HG03460 (cell line): ENCODE results near the gene BCAP29.
A peak's percentile ranks its signal among the peaks of the same experiment; 100 is the strongest.
"Not testable (repeated sequence)": the region's sequence is repeated elsewhere in the genome, so short reads cannot be mapped to it uniquely, and the experiment has no call there.

Source experiments
- ATAC-seq: cut with Tn5 transposase; IDR thresholded peaks from one replicate; pipeline ENCODE4 v1.9.1; 2021; ENCODE audit not compliant: unreplicated experiment

BCAP29 gene, protein sequence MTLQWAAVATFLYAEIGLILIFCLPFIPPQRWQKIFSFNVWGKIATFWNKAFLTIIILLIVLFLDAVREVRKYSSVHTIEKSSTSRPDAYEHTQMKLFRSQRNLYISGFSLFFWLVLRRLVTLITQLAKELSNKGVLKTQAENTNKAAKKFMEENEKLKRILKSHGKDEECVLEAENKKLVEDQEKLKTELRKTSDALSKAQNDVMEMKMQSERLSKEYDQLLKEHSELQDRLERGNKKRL

DNA sequence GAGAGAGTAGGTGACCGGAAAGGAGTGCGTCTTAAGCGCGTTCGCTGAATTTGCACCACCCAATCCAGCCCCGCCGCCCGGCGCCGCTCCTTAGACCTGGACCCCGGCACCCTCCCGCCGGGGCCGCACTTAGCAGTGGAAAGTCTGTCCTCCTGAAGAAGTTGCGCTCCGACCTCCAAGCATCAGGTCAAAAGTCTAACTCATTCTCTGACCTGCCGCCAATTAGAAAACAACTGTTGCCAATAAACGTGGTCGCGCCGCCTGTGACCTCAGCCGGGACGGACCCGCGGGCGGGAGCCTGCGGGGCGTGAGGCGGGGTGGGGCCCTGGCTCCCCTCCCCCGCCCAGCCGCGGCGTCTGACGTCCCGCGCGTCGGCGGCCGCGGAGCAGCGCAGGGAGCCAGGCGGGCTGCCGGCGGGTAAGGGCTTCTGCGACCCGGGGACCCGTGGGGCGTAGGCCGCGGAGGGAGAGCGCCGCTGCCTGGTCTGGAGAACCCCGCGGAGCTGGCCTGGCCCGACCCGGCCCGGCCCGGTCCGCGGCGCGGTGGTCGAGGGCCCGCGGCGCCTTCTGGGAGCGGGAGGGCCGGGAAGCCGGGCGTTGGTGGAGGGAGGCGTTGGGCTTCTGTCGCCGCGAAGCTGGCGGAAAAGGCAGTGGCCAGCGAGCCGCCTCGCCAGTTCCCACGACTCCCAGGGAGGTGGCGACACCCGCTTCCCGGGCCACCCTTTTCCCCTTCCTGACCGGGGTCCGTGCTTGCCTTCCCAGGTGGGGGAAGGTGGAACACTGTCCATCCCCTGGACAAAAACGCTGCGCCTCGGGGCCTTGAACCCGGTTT lies at the start of gene BCAP29:
TSS of gene BCAP29 (plus strand) at position 362 of the 831 bp plus-strand sequence. CDS start 527 bp downstream, outside the sequence.
- peak; percentile 92 for ATAC-seq

DNA sequence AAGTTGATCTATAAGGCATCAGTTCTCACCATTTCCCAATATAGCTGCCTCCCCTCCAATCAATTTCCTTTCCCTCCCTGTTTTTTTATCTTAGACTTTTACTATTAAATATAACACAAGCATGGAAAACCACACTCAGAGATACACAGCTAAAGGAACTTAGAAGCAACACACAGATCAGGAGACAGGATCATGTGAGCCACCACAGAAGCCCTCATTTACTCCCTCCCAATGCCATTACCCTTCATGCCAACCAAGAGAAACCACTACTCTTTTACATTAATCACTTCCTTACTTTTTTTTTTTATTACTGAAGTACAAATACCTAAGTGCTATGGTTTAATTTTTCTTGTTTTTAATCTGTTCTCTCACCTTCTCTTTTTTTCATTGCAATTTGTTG lies 49.3 kb upstream of the BCAP29 start:
- no peak for ATAC-seq

DNA sequence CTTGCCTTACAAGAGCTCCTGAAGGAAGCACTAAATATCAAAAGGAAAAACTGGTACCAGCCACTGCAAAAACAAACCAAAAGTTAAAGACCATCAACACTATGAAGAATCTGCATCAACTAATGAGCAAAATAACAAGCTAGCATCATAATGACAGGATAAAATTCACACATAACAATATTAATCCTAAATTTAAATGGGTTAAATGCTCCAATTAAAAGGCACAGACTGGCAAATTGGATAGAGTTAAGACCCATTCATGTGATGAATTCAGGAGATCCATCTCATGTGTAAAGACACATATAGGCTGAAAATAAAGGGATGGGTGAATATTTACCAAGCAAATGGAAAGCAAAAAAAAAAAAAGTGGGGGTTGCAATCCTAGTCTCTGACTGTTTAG lies 45.9 kb upstream of the BCAP29 start:
- no peak for ATAC-seq

DNA sequence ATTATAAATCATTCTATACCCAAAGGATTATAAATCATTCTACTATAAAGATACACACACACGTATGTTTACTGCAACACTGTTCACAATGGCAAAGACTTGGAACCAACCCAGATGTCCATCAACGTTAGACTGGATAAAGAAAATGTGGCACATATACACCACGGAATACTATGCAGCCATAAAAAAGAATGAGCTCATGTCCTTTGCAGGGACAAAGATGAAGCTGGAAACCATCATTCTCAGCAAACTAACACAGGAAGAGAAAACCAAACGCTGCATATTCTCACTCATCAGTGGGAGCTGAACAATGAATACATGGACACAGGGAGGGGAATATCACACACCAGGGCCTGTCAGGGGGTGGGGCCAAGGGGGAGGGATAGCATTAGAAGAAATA lies 42.8 kb upstream of the BCAP29 start:
- ATAC-seq: not testable (repeated sequence)

DNA sequence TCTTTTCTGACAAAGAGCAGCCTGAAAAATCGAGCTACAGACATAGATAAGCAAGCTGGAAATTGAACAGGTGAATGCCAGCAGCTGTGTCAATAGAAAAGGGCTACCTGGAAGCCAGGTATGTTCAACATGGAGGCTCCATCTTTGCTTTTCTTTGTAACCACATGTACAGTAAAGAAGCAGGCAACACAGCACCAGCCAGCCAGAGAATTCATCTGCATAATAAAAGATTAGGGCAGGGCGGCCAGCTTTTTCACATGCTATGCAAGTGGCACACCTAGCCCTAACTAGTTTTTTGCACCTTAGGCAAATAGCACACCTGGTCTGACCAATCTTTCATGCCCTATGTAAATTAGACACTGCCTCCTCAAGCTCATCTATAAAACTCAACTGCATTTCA lies 42.0 kb upstream of the BCAP29 start:
- ATAC-seq: no peak

DNA sequence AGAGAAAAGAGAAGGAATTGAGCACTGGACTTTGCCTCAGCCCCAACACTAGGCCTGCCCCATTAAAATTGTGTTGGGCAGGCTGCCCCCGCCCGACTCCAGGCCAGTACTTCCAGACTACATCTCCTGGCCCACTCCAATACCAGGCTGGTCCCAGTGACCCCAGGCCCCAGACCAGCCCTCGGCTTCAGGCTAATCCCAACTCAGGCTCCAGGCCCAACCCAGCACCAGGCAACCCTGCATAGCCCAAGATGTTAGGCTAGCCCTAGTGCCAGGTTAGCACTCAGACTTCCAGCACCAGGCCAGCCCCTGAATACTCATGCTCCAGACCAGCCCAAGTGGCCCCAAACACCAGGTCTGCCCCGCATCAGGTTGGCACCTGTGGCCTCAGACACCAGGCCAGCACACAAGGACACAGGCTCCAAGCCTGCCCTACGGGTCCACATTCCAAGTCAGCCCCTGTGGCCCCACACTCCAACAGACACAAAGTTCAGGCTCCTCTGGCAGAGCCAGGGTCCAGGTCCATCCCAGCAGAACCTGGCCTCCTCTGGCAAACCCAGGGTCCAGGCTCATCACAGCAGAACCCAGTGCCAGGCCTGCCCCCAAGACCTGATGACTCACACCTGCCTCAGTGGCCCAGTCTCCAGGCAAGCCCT lies 36.6 kb upstream of the BCAP29 start:
- no peak for ATAC-seq

DNA sequence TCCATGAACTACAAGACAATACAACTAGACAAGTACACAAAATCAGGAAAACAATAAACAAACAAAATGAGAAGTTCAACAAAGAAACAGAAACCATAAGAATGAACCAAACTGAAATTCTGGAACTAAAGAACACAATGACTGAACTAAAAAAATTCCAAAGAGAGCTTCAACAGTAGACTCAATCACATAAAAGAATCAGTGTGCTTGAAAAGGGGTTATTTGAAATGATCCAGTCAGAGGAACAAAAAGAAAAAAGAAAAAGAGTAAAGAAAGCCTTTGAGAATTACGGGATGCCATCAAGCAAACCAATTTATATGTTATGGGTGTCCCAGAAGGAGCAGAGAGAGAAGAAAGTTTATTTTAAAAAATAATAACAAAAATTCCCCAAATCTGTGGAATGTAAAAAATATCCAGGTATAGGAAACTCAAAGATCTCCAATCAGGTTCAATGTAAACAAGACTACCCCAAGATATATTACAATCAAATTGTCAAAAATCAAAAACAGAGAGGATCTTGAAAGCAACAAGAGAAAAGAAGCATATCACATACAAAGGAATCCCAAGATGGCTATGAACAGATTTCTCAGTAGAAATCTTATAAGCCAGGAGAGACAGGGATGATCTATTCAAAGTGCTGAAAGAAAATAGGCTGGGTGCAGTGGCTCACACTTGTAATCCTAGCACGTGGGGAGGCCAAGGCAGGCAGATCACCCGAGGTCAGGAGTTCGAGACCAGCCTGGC lies 35.0 kb upstream of the BCAP29 start:
- ATAC-seq: no peak

DNA sequence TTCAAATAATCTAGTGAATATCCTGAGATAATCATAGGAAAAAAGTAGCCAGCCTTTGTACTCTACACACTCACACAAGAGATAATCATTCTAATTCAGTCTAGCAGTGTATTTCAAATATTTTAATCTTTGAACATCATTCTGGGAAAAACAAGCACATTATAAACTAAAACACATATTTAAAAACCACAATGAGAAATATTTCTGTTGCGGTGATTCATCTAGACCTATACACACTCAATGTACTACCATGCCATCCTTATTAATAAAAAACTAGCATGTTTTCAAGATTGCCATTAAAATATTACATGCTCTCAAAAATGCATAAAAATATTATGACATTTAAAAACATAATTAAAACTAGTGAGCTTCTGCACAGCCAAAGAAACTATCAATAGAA lies 28.1 kb upstream of the BCAP29 start:
- no peak for ATAC-seq

DNA sequence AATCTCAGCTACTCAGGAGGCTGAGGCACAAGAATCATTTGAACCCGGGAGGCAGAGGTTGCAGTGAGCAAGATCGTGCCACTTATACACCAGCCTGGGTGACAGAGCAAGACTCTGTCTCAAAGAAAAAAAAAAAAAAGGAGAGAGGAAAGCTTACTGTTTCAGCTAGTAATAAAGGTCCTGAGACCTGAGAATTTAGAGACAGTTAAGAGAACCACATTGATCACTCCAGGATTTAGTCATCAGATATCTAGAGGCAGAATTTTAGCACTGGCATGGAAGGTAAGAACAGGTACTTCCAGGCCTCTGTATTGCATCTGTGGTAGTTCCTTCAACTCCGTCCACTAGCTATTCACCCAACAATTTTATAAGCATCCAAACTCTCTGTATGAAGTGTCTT lies 24.2 kb upstream of the BCAP29 start:
- ATAC-seq: no peak

DNA sequence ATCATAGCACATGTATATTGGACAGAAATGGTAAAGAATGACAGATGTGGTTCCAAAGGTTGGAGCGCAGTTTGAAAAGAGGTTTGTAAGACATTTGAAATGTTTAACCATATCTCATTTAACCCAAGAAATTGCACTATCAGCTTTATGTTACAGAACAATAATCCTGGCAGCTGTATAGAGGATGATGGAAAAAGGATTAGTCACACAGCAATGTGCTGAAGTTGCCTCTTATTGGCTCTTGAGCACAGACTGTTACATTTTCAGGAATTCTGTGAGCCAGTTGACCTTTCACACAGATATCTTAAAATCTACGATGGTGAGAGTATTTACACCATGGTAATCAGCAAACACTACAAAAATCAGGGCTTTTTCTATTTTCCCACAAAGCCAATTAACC lies 20.2 kb upstream of the BCAP29 start:
- no peak for ATAC-seq

DNA sequence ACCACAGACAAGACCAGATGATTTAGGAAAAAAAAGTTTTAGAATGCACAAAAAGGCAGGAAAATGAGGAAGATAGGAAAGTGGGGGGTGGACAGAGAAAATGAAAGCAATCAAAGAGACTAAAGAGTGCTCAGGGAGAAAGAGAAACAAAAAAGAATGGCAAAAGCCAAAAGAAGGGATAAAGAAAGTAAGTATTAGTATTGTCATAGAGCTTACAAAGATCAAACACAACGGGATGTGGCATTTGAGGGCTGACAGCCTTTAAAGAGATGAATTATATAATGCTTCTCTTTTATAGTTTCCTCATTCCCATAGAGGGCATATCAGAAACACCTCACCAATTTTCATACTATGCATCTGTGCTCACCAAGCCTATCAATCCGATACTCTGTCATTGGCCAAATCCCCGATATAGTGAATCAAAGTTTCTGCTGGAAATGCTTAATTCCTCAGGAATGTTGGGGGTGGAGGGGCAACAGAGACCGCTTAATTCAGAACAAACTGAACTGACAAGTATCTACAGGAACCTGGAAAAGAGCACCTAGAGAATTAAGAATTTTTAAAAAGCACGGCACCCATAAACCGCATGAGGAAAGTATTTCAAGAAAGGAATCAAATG lies 19.0 kb upstream of the BCAP29 start:
- no peak for ATAC-seq

DNA sequence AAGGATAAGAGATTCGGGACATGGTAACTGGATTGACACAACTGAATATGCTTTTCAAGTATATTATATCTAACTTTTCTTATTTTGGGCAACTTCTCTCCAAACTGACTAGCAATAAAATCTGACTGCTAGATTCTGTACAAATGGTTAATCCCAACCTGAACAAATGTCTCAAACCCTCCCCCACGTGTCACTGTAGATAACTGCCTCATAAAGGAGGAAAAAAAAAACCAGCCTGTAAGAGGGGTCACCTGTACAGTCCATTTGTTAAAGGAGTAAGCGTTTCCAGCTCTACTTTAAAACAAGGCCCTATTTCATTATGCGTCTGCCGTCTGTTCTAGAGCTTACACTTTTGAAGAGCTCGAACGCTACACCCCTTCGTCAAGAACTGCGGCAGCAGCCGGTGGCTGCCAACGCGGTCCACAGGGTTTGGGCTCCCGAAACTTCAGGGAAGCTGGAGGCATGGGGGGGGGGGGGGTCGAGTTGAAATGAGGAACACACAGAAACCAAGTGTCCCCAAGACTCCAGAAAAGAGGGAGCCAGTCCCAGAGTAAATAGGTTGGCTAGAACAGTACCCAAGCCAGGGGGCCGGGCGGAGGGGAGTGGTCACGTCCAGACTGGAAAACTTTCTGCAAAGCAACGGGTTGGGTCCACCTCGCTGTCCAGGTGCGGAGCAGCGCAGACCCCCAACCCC lies 16.8 kb upstream of the BCAP29 start:
- ATAC-seq: peak; percentile 58

DNA sequence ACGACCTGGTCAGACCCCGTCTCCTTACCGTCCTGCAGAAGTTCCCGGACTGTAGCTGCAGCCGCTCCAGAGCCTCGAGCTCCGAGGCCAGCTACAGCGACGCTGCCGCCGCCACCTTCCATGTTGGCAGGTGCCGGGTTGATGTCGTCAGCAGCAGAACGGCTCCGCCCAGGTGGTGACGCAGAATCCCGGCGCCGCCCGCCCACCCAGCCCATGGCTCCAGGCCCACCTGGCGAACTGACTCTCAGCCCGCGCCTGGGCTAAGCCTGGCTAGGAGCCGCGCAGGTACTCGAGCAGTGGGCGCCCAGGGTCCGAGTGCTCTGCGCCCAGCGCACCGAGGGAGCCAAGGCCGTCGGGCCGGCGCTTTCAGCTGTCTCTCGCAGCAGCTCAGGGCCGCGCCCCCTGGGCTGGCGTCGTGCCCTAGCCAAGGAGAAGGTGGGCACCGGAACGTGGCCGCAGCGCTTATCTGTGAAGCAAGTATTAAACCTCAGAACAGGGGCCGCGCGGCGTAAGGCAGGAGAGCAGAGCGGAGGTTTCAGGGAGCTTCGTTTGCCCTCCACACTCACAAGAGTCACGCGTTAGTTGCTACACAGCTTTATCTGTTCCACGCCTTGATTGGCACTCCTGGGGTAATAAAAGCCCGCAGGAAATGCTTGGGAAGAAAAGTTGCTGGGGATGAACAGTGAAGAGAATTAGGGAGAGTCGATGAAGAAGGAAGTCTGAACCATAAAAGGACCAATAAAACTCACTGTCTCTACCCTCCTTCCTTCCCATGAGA lies 16.1 kb upstream of the BCAP29 start, which contains the start of the genes COG5 and DUS4L:
TSS of gene COG5 (minus strand) at position 146 of the 778 bp plus-strand sequence. CDS start at position 122, 24 bp downstream.
TSS of gene DUS4L (plus strand) at position 197 of the 778 bp plus-strand sequence. CDS start 3,100 bp downstream, outside the sequence.
- ATAC-seq: peak; percentile 96

DNA sequence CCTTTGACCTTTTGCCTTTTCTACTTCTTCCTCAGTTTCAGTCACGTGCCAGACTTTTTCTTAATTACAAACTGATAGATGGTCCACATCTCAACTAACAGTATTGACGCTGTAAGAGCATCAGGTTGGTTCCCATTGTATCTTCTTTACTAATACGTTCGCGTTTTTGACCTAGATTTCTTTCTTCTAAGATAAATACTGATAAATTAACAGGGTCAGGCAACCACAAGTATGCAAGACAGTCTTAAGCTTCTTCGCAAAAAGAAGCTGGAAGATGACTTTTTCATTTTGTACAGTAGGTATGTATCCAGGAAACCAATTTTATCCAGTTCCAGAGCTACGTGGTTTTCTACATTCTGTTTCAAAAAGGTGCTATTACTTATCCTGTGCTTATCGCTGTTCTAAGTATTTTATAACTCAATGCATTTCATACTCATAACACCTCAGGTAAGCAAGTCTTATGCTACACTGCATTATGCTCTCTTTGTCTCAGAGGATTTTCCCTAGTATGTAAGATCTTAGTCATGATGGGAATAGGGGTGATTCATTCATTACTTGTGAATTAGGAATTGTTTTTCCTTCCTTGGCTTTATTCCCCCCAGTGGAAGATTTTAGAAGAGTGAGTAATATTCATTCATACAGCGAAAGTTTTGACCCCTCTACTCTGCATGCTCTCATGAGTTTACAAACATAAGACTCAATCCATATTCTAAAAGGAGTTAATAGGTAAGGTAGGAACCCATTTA lies 15.3 kb upstream of the BCAP29 start:
- ATAC-seq: no peak

DNA sequence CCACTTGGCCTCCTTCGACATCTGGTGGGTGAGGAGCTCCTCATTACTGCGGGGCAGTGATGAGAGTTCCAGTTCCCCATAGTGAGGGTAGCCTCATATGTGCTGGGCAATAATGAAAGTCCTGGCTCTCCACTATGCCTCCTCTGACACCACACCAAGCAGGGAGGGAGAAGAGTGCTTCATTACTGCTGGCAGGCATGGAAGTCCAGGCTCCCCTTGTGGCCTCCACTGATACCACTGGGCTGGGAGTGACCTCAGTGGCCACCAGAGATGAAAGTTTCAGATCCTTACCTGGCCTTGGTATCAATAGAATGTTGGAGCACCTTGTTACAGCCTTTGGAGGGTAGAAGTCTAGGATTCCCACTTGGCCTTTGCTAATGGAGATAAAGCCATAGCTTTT lies 9.7 kb upstream of the BCAP29 start:
- ATAC-seq: no peak

DNA sequence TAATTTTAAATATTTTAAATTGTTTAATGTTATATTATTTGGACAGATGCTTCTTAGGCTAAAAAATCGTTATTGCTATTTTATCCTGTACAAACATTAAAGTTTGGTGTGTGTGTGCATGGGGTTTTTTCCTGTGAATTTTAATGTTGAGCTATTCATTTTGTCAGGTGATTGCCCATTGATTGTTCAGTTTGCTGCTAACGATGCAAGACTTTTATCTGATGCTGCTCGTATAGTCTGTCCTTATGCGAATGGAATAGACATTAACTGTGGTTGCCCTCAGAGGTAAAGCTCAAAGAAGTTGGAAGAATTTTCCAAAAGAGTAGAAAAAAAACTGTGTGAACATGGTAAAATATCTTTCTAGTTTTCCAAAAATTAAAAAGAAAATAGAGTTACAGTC lies 6.5 kb upstream of the BCAP29 start:
- no peak for ATAC-seq

DNA sequence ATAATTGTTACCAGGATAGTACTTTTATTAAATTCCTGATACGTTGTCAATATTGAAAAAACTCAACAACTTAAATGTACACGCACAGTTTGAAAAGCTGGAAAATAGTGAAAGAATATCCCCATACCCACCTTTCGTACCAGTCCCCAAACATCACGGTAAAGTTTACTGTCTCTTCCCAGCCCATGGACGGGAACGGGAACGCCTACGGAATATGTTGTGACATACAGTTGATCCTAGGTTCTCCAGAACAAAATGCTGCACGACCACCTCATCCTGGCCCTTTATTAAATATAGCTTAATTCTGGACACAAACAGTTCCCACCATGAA lies 527 bp upstream of the BCAP29 start:
- ATAC-seq: no peak

DNA sequence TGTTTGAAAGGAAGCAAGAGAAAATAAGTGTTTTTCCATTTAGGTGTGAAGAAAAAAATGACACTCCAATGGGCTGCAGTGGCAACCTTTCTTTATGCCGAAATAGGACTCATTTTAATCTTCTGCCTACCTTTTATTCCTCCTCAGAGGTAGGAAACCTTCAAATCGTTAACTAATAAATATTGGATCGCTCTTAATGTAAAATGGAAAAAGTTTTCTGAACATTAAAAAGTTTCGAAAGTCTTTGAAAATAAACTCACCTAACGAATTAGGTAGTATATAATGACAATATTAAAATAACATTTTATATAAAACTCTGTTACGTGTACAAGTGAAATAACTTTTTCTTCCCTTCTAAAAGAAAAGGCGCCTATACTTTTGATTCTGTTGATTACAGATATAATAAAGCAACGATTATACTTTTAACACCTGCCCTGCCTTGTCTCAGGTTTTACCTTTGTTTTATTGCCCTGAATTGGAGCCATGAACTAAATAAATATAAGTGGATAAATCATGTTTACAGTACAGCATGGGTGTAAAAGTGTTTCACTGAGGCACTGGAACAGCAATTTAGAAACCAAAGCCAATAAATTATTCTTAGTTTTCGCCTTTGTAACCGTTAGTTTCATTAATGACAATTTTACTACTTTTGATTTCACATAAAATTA lies 804 bp downstream of the BCAP29 start:
- no peak for ATAC-seq
